Osteocyte (in vitro differentiated cells): Measurements from ENCODE around the gene GPR85. TPM values are rescaled to one million over a fixed set of nuclear protein-coding genes. Genes with fewer than 3 reads are reported as not detected.
"Not testable (repeated sequence)": the region's sequence is repeated elsewhere in the genome, so short reads cannot be mapped to it uniquely, and the experiment has no call there.

ENCODE experiments used
- DNase-seq: peaks from one replicate; pipeline ENCODE4 v3.0.0; 2021; ENCODE audit warnings: mixed read lengths; ENCODE audit not compliant: unreplicated experiment; ENCODE audit errors: extremely low spot score
- H3K27ac Mint-ChIP-seq: one replicate; pipeline ENCODE4 v1.8.0; 2021; ENCODE audit warnings: mild to moderate bottlenecking, mixed read lengths; ENCODE audit not compliant: unreplicated experiment
- H3K27me3 Mint-ChIP-seq: one replicate; pipeline ENCODE4 v1.8.0; 2021; ENCODE audit warnings: mixed read lengths; ENCODE audit not compliant: unreplicated experiment
- H3K36me3 Mint-ChIP-seq: one replicate; pipeline ENCODE4 v1.8.0; 2021; ENCODE audit warnings: mixed read lengths; ENCODE audit not compliant: unreplicated experiment
- H3K4me1 Mint-ChIP-seq: one replicate; pipeline ENCODE4 v1.8.0; 2021; ENCODE audit warnings: mixed read lengths; ENCODE audit not compliant: unreplicated experiment
- H3K4me3 Mint-ChIP-seq: one replicate; pipeline ENCODE4 v1.8.0; 2021; ENCODE audit warnings: mild to moderate bottlenecking, moderate library complexity, mixed read lengths; ENCODE audit not compliant: unreplicated experiment
- H3K9me3 Mint-ChIP-seq: one replicate; pipeline ENCODE4 v1.8.0; 2021; ENCODE audit warnings: mixed read lengths; ENCODE audit not compliant: unreplicated experiment
- CTCF ChIP-seq: fragments of 200-600 bp; sonication (generic); IDR thresholded peaks from 2 replicates; pipeline ENCODE4 v1.5.0; 2021; ENCODE audit warnings: antibody characterized with exemption, mild to moderate bottlenecking, moderate library complexity
- total RNA-seq: library from RNA; stranded (reverse); gene quantifications from 2 replicates; pipeline ENCODE4 v1.2.1, GENCODE V29; 2021

Gene GPR85
- total RNA-seq, 1 donor from 2014 or later = not detected

GRCh38 chr7:113122744-113123143, 36.1 kb upstream of the GPR85 start:
- no peak overlapping the region for H3K27ac Mint-ChIP-seq

GRCh38 chr7:113120647-113121046, 34.0 kb upstream of the GPR85 start:
- Mint-ChIP-seq H3K27ac (no peak overlapping the region), H3K9me3 (no peaks in the 10 kb centered on the region), H3K36me3 (peaks cover 6% of the 10 kb centered on the region), H3K27me3 (peaks cover 13% of the 10 kb centered on the region), H3K4me1 (peaks cover 13% of the 10 kb centered on the region), H3K4me3 (no peak overlapping the region)
- no peak for TF ChIP-seq CTCF
- no peak for DNase-seq

More at GRCh38 chr7:113122744-113123143, 36.1 kb upstream of the GPR85 start:
- Mint-ChIP-seq H3K27me3 (peaks cover 13% of the 10 kb centered on the region), H3K4me1 (peaks cover 7% of the 10 kb centered on the region), H3K36me3 (peaks cover under 1% of the 10 kb centered on the region), H3K4me3 (no peak overlapping the region), H3K9me3 (no peaks in the 10 kb centered on the region)
- no peak for TF ChIP-seq CTCF
- no peak for DNase-seq

GRCh38 chr7:113119429-113119828, 32.8 kb upstream of the GPR85 start:
- H3K4me3 Mint-ChIP-seq = no peak overlapping the region
- TF ChIP-seq CTCF = no peak
- no peak overlapping the region for H3K27ac Mint-ChIP-seq
- H3K4me1 Mint-ChIP-seq = peaks cover 13% of the 10 kb centered on the region
- no peaks in the 10 kb centered on the region for H3K9me3 Mint-ChIP-seq
- peaks cover 11% of the 10 kb centered on the region for H3K36me3 Mint-ChIP-seq
- H3K27me3 Mint-ChIP-seq = peaks cover 8% of the 10 kb centered on the region
- no peak for DNase-seq

- Mint-ChIP-seq H3K4me1 (peaks cover 13% of the 10 kb centered on the region), H3K27ac (peak within 1 kb of the TSS; percentile 87), H3K4me3 (peak within 1 kb of the TSS; percentile 92), H3K27me3 (peaks cover 5% of the 10 kb centered on the region), H3K36me3 (peaks cover 13% of the 10 kb centered on the region), H3K9me3 (no peaks in the 10 kb centered on the region)
- no peak for TF ChIP-seq CTCF
- peak; percentile 93 for DNase-seq
Measured at GRCh38 chr7:113118074-113118959, 31.7 kb upstream of the GPR85 start, which contains the start of gene SMIM30. SMIM30 (minus strand) TSS chr7:113118554; CDS start chr7:113117578, 976 bp downstream.

GRCh38 chr7:113117374-113117774, 30.7 kb upstream of the GPR85 start:
- peak overlapping the region; percentile 19 for H3K27ac Mint-ChIP-seq
- H3K36me3 Mint-ChIP-seq = peaks cover 14% of the 10 kb centered on the region
- peaks cover 13% of the 10 kb centered on the region for H3K4me1 Mint-ChIP-seq
- not testable (repeated sequence) for H3K9me3 Mint-ChIP-seq, H3K27me3 Mint-ChIP-seq, DNase-seq
- peak overlapping the region; percentile 92 for H3K4me3 Mint-ChIP-seq
